Measurements from ENCODE around the gene IRS2.

The IRS2 gene

GRCh38 chr13:109756778-109757177, 29.6 kb downstream of the IRS2 start:
- no peak for DNase-seq (ENCODE audit: low read depth in 2 of 2, low spot score in 1 of 2)

- DNase-seq (ENCODE audit: low read depth in 2 of 2, low spot score in 1 of 2): no peak
Observed at GRCh38 chr13:109755997-109756396, 30.4 kb downstream of the IRS2 start.

- no peak for DNase-seq (ENCODE audit: low read depth in 2 of 2, low spot score in 1 of 2)
Observed at GRCh38 chr13:109755551-109755950, 30.8 kb downstream of the IRS2 start.

GRCh38 chr13:109751477-109751876, 34.9 kb downstream of the IRS2 start:
- DNase-seq (ENCODE audit: low read depth in 2 of 2, low spot score in 1 of 2): no peak

GRCh38 chr13:109750221-109750775, 36.1 kb downstream of the IRS2 start:
- no peak for DNase-seq (ENCODE audit: low read depth in 2 of 2, low spot score in 1 of 2)

GRCh38 chr13:109749365-109749764, 37.0 kb downstream of the IRS2 start:
- no peak for DNase-seq (ENCODE audit: low read depth in 2 of 2, low spot score in 1 of 2)

- DNase-seq (ENCODE audit: low read depth in 2 of 2, low spot score in 1 of 2): no peak
Observed at GRCh38 chr13:109748677-109749076, 37.7 kb downstream of the IRS2 start.

- no peak for DNase-seq (ENCODE audit: low read depth in 2 of 2, low spot score in 1 of 2)
Observed at GRCh38 chr13:109747524-109747923, 38.9 kb downstream of the IRS2 start.

- DNase-seq (ENCODE audit: low read depth in 2 of 2, low spot score in 1 of 2): no peak
Observed at GRCh38 chr13:109746364-109746763, 40.0 kb downstream of the IRS2 start.

GRCh38 chr13:109745702-109746101, 40.7 kb downstream of the IRS2 start:
- no peak for DNase-seq (ENCODE audit: low read depth in 2 of 2, low spot score in 1 of 2)

- no peak for DNase-seq (ENCODE audit: low read depth in 2 of 2, low spot score in 1 of 2)
Observed at GRCh38 chr13:109745060-109745459, 41.3 kb downstream of the IRS2 start.

- no peak for DNase-seq (ENCODE audit: low read depth in 2 of 2, low spot score in 1 of 2)
Observed at GRCh38 chr13:109744512-109745051, 41.8 kb downstream of the IRS2 start.

- DNase-seq (ENCODE audit: low read depth in 2 of 2, low spot score in 1 of 2): no peak
Observed at GRCh38 chr13:109743706-109744453, 42.5 kb downstream of the IRS2 start.

GRCh38 chr13:109741966-109742365, 44.4 kb downstream of the IRS2 start:
- DNase-seq (ENCODE audit: low read depth in 2 of 2, low spot score in 1 of 2): no peak

GRCh38 chr13:109740721-109741120, 45.7 kb downstream of the IRS2 start:
- no peak for DNase-seq (ENCODE audit: low read depth in 2 of 2, low spot score in 1 of 2)

GRCh38 chr13:109740121-109740520, 46.3 kb downstream of the IRS2 start:
- no peak for DNase-seq (ENCODE audit: low read depth in 2 of 2, low spot score in 1 of 2)

- no peak for DNase-seq (ENCODE audit: low read depth in 2 of 2, low spot score in 1 of 2)
Observed at GRCh38 chr13:109738298-109738746, 48.1 kb downstream of the IRS2 start.

- DNase-seq (ENCODE audit: low read depth in 2 of 2, low spot score in 1 of 2): no peak
Observed at GRCh38 chr13:109737606-109738005, 48.8 kb downstream of the IRS2 start.

GRCh38 chr13:109737046-109737573, 49.3 kb downstream of the IRS2 start:
- DNase-seq (ENCODE audit: low read depth in 2 of 2, low spot score in 1 of 2): no peak

- DNase-seq (ENCODE audit: low read depth in 2 of 2, low spot score in 1 of 2): no peak
Observed at GRCh38 chr13:109735436-109735966, 50.9 kb downstream of the IRS2 start.

- DNase-seq (ENCODE audit: low read depth in 2 of 2, low spot score in 1 of 2): no peak
Observed at GRCh38 chr13:109734002-109734785, 52.2 kb downstream of the IRS2 start.
